GDM1 (cell line): Measurements from ENCODE around the gene FAM174B.

Source experiments
- DNase-seq: peaks from one replicate; lab custom pipeline; 2025; lab: John Stamatoyannopoulos, UW

The FAM174B gene

GRCh38 chr15:92569778-92570177 lies 85.8 kb downstream of the FAM174B start:
- DNase-seq, result no peak
